ENCODE data around the gene RABAC1.

The RABAC1 gene

GRCh38 chr19:41965106-41965505 lies 6.0 kb upstream of the RABAC1 start:
- H3K9ac ChIP-seq (ENCODE audit: low read depth, low read length), result no peak overlapping the region
- H3K4me3 ChIP-seq (ENCODE audit: low read depth, low read length), result no peak overlapping the region
- no peaks in the 10 kb centered on the region for H3K4me1 ChIP-seq (ENCODE audit: control insufficient read depth, insufficient read depth, low read length)
- H3K36me3 ChIP-seq (ENCODE audit: control insufficient read depth, insufficient read depth, low read length), result peaks cover 5% of the 10 kb centered on the region; the same call in 1 of the 2 replicates
- H3K27me3 ChIP-seq (ENCODE audit: control insufficient read depth, insufficient read depth, low read length), result no peaks in the 10 kb centered on the region
- H3K9me3 ChIP-seq (ENCODE audit: control insufficient read depth, insufficient read depth, low read length), result no peaks in the 10 kb centered on the region
- H3K27ac ChIP-seq (ENCODE audit: low read depth, low read length), result no peak overlapping the region

- H3K9ac ChIP-seq (ENCODE audit: low read depth, low read length), result no peak overlapping the region
- no peaks in the 10 kb centered on the region for H3K27me3 ChIP-seq (ENCODE audit: control insufficient read depth, insufficient read depth, low read length)
Measured at GRCh38 chr19:41960973-41961372, 1.9 kb upstream of the RABAC1 start.

GRCh38 chr19:41958367-41959055 lies 610 bp downstream of the RABAC1 start:
- Histone ChIP-seq H3K27ac (ENCODE audit: low read depth, low read length) (peak overlapping the region; percentile 74), H3K4me3 (ENCODE audit: low read depth, low read length) (peak overlapping the region; percentile 81), H3K9me3 (ENCODE audit: control insufficient read depth, insufficient read depth, low read length) (no peaks in the 10 kb centered on the region), H3K36me3 (ENCODE audit: control insufficient read depth, insufficient read depth, low read length) (peaks cover 15% of the 10 kb centered on the region), H3K9ac (ENCODE audit: low read depth, low read length) (peak overlapping the region; percentile 55; the same call in 1 of the 2 replicates), H3K4me1 (ENCODE audit: control insufficient read depth, insufficient read depth, low read length) (peaks cover 5% of the 10 kb centered on the region), H3K27me3 (ENCODE audit: control insufficient read depth, insufficient read depth, low read length) (no peaks in the 10 kb centered on the region)

More at GRCh38 chr19:41960973-41961372, 1.9 kb upstream of the RABAC1 start:
- Histone ChIP-seq H3K4me3 (ENCODE audit: low read depth, low read length) (no peak overlapping the region), H3K9me3 (ENCODE audit: control insufficient read depth, insufficient read depth, low read length) (no peaks in the 10 kb centered on the region), H3K36me3 (ENCODE audit: control insufficient read depth, insufficient read depth, low read length) (peaks cover 14% of the 10 kb centered on the region), H3K4me1 (ENCODE audit: control insufficient read depth, insufficient read depth, low read length) (peaks cover 5% of the 10 kb centered on the region), H3K27ac (ENCODE audit: low read depth, low read length) (no peak overlapping the region)

GRCh38 chr19:41957838-41958366 lies 1.2 kb downstream of the RABAC1 start:
- Histone ChIP-seq H3K9ac (ENCODE audit: low read depth, low read length) (no peak overlapping the region), H3K9me3 (ENCODE audit: control insufficient read depth, insufficient read depth, low read length) (no peaks in the 10 kb centered on the region), H3K27ac (ENCODE audit: low read depth, low read length) (no peak overlapping the region), H3K36me3 (ENCODE audit: control insufficient read depth, insufficient read depth, low read length) (peaks cover 15% of the 10 kb centered on the region), H3K4me1 (ENCODE audit: control insufficient read depth, insufficient read depth, low read length) (peaks cover 5% of the 10 kb centered on the region), H3K4me3 (ENCODE audit: low read depth, low read length) (peak overlapping the region; percentile 81), H3K27me3 (ENCODE audit: control insufficient read depth, insufficient read depth, low read length) (no peaks in the 10 kb centered on the region)

GRCh38 chr19:41957161-41957837 lies 1.8 kb downstream of the RABAC1 start:
- H3K27ac ChIP-seq (ENCODE audit: low read depth, low read length), result no peak overlapping the region
- no peak overlapping the region for H3K9ac ChIP-seq (ENCODE audit: low read depth, low read length)
- no peaks in the 10 kb centered on the region for H3K27me3 ChIP-seq (ENCODE audit: control insufficient read depth, insufficient read depth, low read length)
- no peak overlapping the region for H3K4me3 ChIP-seq (ENCODE audit: low read depth, low read length)
- peaks cover 15% of the 10 kb centered on the region for H3K36me3 ChIP-seq (ENCODE audit: control insufficient read depth, insufficient read depth, low read length)
- H3K9me3 ChIP-seq (ENCODE audit: control insufficient read depth, insufficient read depth, low read length), result no peaks in the 10 kb centered on the region
- peaks cover 5% of the 10 kb centered on the region for H3K4me1 ChIP-seq (ENCODE audit: control insufficient read depth, insufficient read depth, low read length)

GRCh38 chr19:41956621-41957020 lies 2.5 kb downstream of the RABAC1 start:
- Histone ChIP-seq H3K36me3 (ENCODE audit: control insufficient read depth, insufficient read depth, low read length) (peaks cover 15% of the 10 kb centered on the region), H3K9me3 (ENCODE audit: control insufficient read depth, insufficient read depth, low read length) (no peaks in the 10 kb centered on the region), H3K9ac (ENCODE audit: low read depth, low read length) (no peak overlapping the region), H3K27ac (ENCODE audit: low read depth, low read length) (no peak overlapping the region), H3K4me3 (ENCODE audit: low read depth, low read length) (no peak overlapping the region), H3K27me3 (ENCODE audit: control insufficient read depth, insufficient read depth, low read length) (no peaks in the 10 kb centered on the region), H3K4me1 (ENCODE audit: control insufficient read depth, insufficient read depth, low read length) (peaks cover 5% of the 10 kb centered on the region)

- no peaks in the 10 kb centered on the region for H3K9me3 ChIP-seq (ENCODE audit: control insufficient read depth, insufficient read depth, low read length)
- no peaks in the 10 kb centered on the region for H3K27me3 ChIP-seq (ENCODE audit: control insufficient read depth, insufficient read depth, low read length)
- peaks cover 5% of the 10 kb centered on the region for H3K4me1 ChIP-seq (ENCODE audit: control insufficient read depth, insufficient read depth, low read length)
- no peak overlapping the region for H3K27ac ChIP-seq (ENCODE audit: low read depth, low read length)
- no peak overlapping the region for H3K4me3 ChIP-seq (ENCODE audit: low read depth, low read length)
- H3K36me3 ChIP-seq (ENCODE audit: control insufficient read depth, insufficient read depth, low read length), result peaks cover 15% of the 10 kb centered on the region
- H3K9ac ChIP-seq (ENCODE audit: low read depth, low read length), result no peak overlapping the region
Measured at GRCh38 chr19:41955521-41955920, 3.6 kb downstream of the RABAC1 start.

- no peaks in the 10 kb centered on the region for H3K9me3 ChIP-seq (ENCODE audit: control insufficient read depth, insufficient read depth, low read length)
- no peaks in the 10 kb centered on the region for H3K4me1 ChIP-seq (ENCODE audit: control insufficient read depth, insufficient read depth, low read length)
- H3K36me3 ChIP-seq (ENCODE audit: control insufficient read depth, insufficient read depth, low read length), result peaks cover 7% of the 10 kb centered on the region
- H3K27ac ChIP-seq (ENCODE audit: low read depth, low read length), result no peak overlapping the region
- peak overlapping the region; percentile 54 for H3K4me3 ChIP-seq (ENCODE audit: low read depth, low read length)
- peaks cover 6% of the 10 kb centered on the region; the same call in 1 of the 2 replicates for H3K27me3 ChIP-seq (ENCODE audit: control insufficient read depth, insufficient read depth, low read length)
- no peak overlapping the region for H3K9ac ChIP-seq (ENCODE audit: low read depth, low read length)
Measured at GRCh38 chr19:41951686-41952172, 7.4 kb downstream of the RABAC1 start.

- H3K9ac ChIP-seq (ENCODE audit: low read depth, low read length), result no peak overlapping the region
- no peaks in the 10 kb centered on the region for H3K36me3 ChIP-seq (ENCODE audit: control insufficient read depth, insufficient read depth, low read length)
- peaks cover 13% of the 10 kb centered on the region for H3K27me3 ChIP-seq (ENCODE audit: control insufficient read depth, insufficient read depth, low read length)
- H3K4me1 ChIP-seq (ENCODE audit: control insufficient read depth, insufficient read depth, low read length), result no peaks in the 10 kb centered on the region
- no peak overlapping the region for H3K4me3 ChIP-seq (ENCODE audit: low read depth, low read length)
- H3K27ac ChIP-seq (ENCODE audit: low read depth, low read length), result no peak overlapping the region
- H3K9me3 ChIP-seq (ENCODE audit: control insufficient read depth, insufficient read depth, low read length), result no peaks in the 10 kb centered on the region
Measured at GRCh38 chr19:41947091-41947490, 12.0 kb downstream of the RABAC1 start.

GRCh38 chr19:41945135-41945766 lies 13.9 kb downstream of the RABAC1 start:
- no peaks in the 10 kb centered on the region for H3K4me1 ChIP-seq (ENCODE audit: control insufficient read depth, insufficient read depth, low read length)
- no peak overlapping the region for H3K4me3 ChIP-seq (ENCODE audit: low read depth, low read length)
- H3K9ac ChIP-seq (ENCODE audit: low read depth, low read length), result no peak overlapping the region
- no peaks in the 10 kb centered on the region for H3K36me3 ChIP-seq (ENCODE audit: control insufficient read depth, insufficient read depth, low read length)
- no peaks in the 10 kb centered on the region for H3K9me3 ChIP-seq (ENCODE audit: control insufficient read depth, insufficient read depth, low read length)
- peaks cover 30% of the 10 kb centered on the region for H3K27me3 ChIP-seq (ENCODE audit: control insufficient read depth, insufficient read depth, low read length)
- H3K27ac ChIP-seq (ENCODE audit: low read depth, low read length), result no peak overlapping the region

Data from HUES48 (cell line).